MM.1S (cell line): ENCODE measurements around the gene NRIP3.

ENCODE experiments used
- EZH2 ChIP-seq: fragments of 300-600 bp; sonication (generic); optimal IDR thresholded peaks from 2 replicates; pipeline ENCODE3; 2017; ENCODE audit warnings: low read depth, mild to moderate bottlenecking, antibody characterized with exemption, low read length, mixed read lengths
- EZH2phosphoT487 ChIP-seq: fragments of 300-600 bp; sonication (generic); IDR thresholded peaks from 2 replicates; pipeline ENCODE4 v1.6.1; 2018; ENCODE audit warnings: antibody characterized with exemption, low read length
- TF ChIP-seq, protein P1 (sequence below): fragments of 300-600 bp; sonication (generic); IDR thresholded peaks from 2 replicates; pipeline ENCODE4 v1.5.1; 2016; ENCODE audit warnings: antibody characterized with exemption, low read length, mixed read lengths

- TF ChIP-seq, protein P1, sequence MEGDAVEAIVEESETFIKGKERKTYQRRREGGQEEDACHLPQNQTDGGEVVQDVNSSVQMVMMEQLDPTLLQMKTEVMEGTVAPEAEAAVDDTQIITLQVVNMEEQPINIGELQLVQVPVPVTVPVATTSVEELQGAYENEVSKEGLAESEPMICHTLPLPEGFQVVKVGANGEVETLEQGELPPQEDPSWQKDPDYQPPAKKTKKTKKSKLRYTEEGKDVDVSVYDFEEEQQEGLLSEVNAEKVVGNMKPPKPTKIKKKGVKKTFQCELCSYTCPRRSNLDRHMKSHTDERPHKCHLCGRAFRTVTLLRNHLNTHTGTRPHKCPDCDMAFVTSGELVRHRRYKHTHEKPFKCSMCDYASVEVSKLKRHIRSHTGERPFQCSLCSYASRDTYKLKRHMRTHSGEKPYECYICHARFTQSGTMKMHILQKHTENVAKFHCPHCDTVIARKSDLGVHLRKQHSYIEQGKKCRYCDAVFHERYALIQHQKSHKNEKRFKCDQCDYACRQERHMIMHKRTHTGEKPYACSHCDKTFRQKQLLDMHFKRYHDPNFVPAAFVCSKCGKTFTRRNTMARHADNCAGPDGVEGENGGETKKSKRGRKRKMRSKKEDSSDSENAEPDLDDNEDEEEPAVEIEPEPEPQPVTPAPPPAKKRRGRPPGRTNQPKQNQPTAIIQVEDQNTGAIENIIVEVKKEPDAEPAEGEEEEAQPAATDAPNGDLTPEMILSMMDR, result no peak
- TF ChIP-seq EZH2 (no peak), EZH2phosphoT487 (no peak)
Observed at GRCh38 chr11:8987446-8987845, 16.4 kb downstream of the NRIP3 start.
